ENCODE measurements around the gene TMEM50B.
"Not testable (repeated sequence)": the region's sequence is repeated elsewhere in the genome, so short reads cannot be mapped to it uniquely, and the experiment has no call there.

The TMEM50B gene

DNA sequence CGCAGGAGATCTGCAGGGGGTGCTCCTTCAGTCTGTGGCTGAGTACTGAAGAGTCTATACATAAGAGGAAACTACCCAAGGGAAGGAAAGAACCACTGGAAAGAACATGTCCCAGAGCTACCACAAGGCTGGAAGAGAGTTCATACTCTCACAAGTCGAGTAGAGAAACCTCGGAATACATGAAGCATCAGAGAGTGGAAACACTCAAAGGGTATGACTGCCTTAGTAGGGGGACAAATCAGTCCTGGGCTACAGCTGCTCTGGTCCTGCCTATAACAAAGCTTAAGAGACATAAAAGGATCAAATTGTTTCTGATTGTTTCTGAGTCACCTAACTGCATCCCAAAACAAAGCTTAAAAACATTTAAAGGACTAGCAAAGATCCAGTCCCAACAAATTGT lies 27.4 kb downstream of the TMEM50B start:
- H3K4me3 ChIP-seq (ENCODE audit: low read length): no peak overlapping the region
- no peak overlapping the region for H3K27ac ChIP-seq (ENCODE audit: low read length)
- H3K4me1 ChIP-seq (ENCODE audit: low read length): no peaks in the 10 kb centered on the region
- no peak for DNase-seq
- TF ChIP-seq EZH2phosphoT487 (IDR thresholded peaks at IDR 0.05; ENCODE audit: low read length) (no peak), EZH2 (optimal IDR thresholded peaks at IDR 0.05; ENCODE audit: low read depth, low read length) (no peak)
- TF ChIP-seq, protein P1, sequence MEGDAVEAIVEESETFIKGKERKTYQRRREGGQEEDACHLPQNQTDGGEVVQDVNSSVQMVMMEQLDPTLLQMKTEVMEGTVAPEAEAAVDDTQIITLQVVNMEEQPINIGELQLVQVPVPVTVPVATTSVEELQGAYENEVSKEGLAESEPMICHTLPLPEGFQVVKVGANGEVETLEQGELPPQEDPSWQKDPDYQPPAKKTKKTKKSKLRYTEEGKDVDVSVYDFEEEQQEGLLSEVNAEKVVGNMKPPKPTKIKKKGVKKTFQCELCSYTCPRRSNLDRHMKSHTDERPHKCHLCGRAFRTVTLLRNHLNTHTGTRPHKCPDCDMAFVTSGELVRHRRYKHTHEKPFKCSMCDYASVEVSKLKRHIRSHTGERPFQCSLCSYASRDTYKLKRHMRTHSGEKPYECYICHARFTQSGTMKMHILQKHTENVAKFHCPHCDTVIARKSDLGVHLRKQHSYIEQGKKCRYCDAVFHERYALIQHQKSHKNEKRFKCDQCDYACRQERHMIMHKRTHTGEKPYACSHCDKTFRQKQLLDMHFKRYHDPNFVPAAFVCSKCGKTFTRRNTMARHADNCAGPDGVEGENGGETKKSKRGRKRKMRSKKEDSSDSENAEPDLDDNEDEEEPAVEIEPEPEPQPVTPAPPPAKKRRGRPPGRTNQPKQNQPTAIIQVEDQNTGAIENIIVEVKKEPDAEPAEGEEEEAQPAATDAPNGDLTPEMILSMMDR (IDR thresholded peaks at IDR 0.05; ENCODE audit: low read length): no peak
- H3K9me3 ChIP-seq (replicated peaks; ENCODE audit: insufficient read depth, low read length): no peaks in the 10 kb centered on the region
- H3K4me2 ChIP-seq (ENCODE audit: low read depth, low read length): no peak overlapping the region
- no peak overlapping the region for H3K9ac ChIP-seq (ENCODE audit: low read length)
- no peaks in the 10 kb centered on the region for H3K79me2 ChIP-seq (ENCODE audit: low read length)
- no peaks in the 10 kb centered on the region for H3K36me3 ChIP-seq (replicated peaks; ENCODE audit: insufficient read depth, low read length)
- H4K20me1 ChIP-seq (ENCODE audit: insufficient read depth, low read length): no peaks in the 10 kb centered on the region
- H3K27me3 ChIP-seq (replicated peaks; ENCODE audit: insufficient read depth, low read length): no peaks in the 10 kb centered on the region
- no peaks in the 10 kb centered on the region for H3F3A ChIP-seq (ENCODE audit: insufficient read depth, low read length)
- H3K9me2 ChIP-seq (replicated peaks; ENCODE audit: insufficient read depth, low read length): no peaks in the 10 kb centered on the region
- no peak overlapping the region for H2AFZ ChIP-seq (ENCODE audit: low read length)

- TF ChIP-seq EZH2 (optimal IDR thresholded peaks at IDR 0.05; ENCODE audit: low read depth, low read length): no peak
- TF ChIP-seq EZH2phosphoT487 (IDR thresholded peaks at IDR 0.05; ENCODE audit: low read length): no peak
- TF ChIP-seq, protein P1 (IDR thresholded peaks at IDR 0.05; ENCODE audit: low read length): no peak
These were observed 28.1 kb downstream of the TMEM50B start for GRCh38 chr21:33451634-33452071.

GRCh38 chr21:33449616-33450015 lies 30.2 kb downstream of the TMEM50B start:
- H2AFZ ChIP-seq (ENCODE audit: low read length): no peak overlapping the region
- no peak overlapping the region for H3K4me3 ChIP-seq (ENCODE audit: low read length)
- no peak overlapping the region for H3K4me2 ChIP-seq (ENCODE audit: low read depth, low read length)
- H3K9ac ChIP-seq (ENCODE audit: low read length): no peak overlapping the region
- H3K79me2 ChIP-seq (ENCODE audit: low read length): no peaks in the 10 kb centered on the region
- H3K9me2 ChIP-seq (replicated peaks; ENCODE audit: insufficient read depth, low read length): no peaks in the 10 kb centered on the region
- no peaks in the 10 kb centered on the region for H4K20me1 ChIP-seq (ENCODE audit: insufficient read depth, low read length)
- no peaks in the 10 kb centered on the region for H3K36me3 ChIP-seq (replicated peaks; ENCODE audit: insufficient read depth, low read length)
- no peaks in the 10 kb centered on the region for H3K4me1 ChIP-seq (ENCODE audit: low read length)
- no peaks in the 10 kb centered on the region for H3K9me3 ChIP-seq (replicated peaks; ENCODE audit: insufficient read depth, low read length)
- no peaks in the 10 kb centered on the region for H3K27me3 ChIP-seq (replicated peaks; ENCODE audit: insufficient read depth, low read length)
- TF ChIP-seq EZH2 (optimal IDR thresholded peaks at IDR 0.05; ENCODE audit: low read depth, low read length) (no peak), EZH2phosphoT487 (IDR thresholded peaks at IDR 0.05; ENCODE audit: low read length) (no peak)
- TF ChIP-seq, protein P1 (IDR thresholded peaks at IDR 0.05; ENCODE audit: low read length): no peak
- no peak overlapping the region for H3K27ac ChIP-seq (ENCODE audit: low read length)
- H3F3A ChIP-seq (ENCODE audit: insufficient read depth, low read length): no peaks in the 10 kb centered on the region
- DNase-seq: no peak

More at GRCh38 chr21:33451634-33452071, 28.1 kb downstream of the TMEM50B start:
- Histone ChIP-seq H3K9me2 (replicated peaks; ENCODE audit: insufficient read depth, low read length) (no peaks in the 10 kb centered on the region), H3K4me2 (ENCODE audit: low read depth, low read length) (no peak overlapping the region), H3K36me3 (replicated peaks; ENCODE audit: insufficient read depth, low read length) (no peaks in the 10 kb centered on the region), H3K27ac (ENCODE audit: low read length) (no peak overlapping the region), H3K4me3 (ENCODE audit: low read length) (no peak overlapping the region), H3F3A (ENCODE audit: insufficient read depth, low read length) (no peaks in the 10 kb centered on the region), H3K27me3 (replicated peaks; ENCODE audit: insufficient read depth, low read length) (no peaks in the 10 kb centered on the region), H3K9ac (ENCODE audit: low read length) (no peak overlapping the region), H3K79me2 (ENCODE audit: low read length) (no peaks in the 10 kb centered on the region), H3K9me3 (replicated peaks; ENCODE audit: insufficient read depth, low read length) (no peaks in the 10 kb centered on the region), H3K4me1 (ENCODE audit: low read length) (no peaks in the 10 kb centered on the region), H2AFZ (ENCODE audit: low read length) (no peak overlapping the region), H4K20me1 (ENCODE audit: insufficient read depth, low read length) (no peaks in the 10 kb centered on the region)
- no peak for DNase-seq

GRCh38 chr21:33446620-33447019 lies 33.2 kb downstream of the TMEM50B start:
- not testable (repeated sequence) for H3K4me2 ChIP-seq (ENCODE audit: low read depth, low read length); H3K79me2 ChIP-seq (ENCODE audit: low read length); H3K4me3 ChIP-seq (ENCODE audit: low read length); H3F3A ChIP-seq (ENCODE audit: insufficient read depth, low read length); H3K9ac ChIP-seq (ENCODE audit: low read length); H4K20me1 ChIP-seq (ENCODE audit: insufficient read depth, low read length); H2AFZ ChIP-seq (ENCODE audit: low read length); H3K27ac ChIP-seq (ENCODE audit: low read length); H3K27me3 ChIP-seq (replicated peaks; ENCODE audit: insufficient read depth, low read length); H3K36me3 ChIP-seq (replicated peaks; ENCODE audit: insufficient read depth, low read length); H3K9me3 ChIP-seq (replicated peaks; ENCODE audit: insufficient read depth, low read length); H3K4me1 ChIP-seq (ENCODE audit: low read length); H3K9me2 ChIP-seq (replicated peaks; ENCODE audit: insufficient read depth, low read length); DNase-seq
